ENCODE results near the gene PRDM15. TPM values are rescaled to one million over a fixed set of nuclear protein-coding genes. Genes with fewer than 3 reads are reported as not detected.

The PRDM15 gene
- polyA plus RNA-seq, 1 donor (not counting 4 experiments of a cell fraction or from before 2014, with no cell fraction given), result 5.2 TPM

GRCh38 chr21:41894511-41894910 is 15.4 kb upstream of the PRDM15 start:
- peaks cover 15 to 25% of the 10 kb centered on the region in 2 experiments for H3K36me3 ChIP-seq (ENCODE audit: control insufficient read depth in 2 of 2, extremely low read depth in 1 of 2, insufficient read depth in 2 of 2, low read length in 2 of 2)
- H3K9ac ChIP-seq (ENCODE audit: control insufficient read depth, extremely low read depth, insufficient read depth, low read length), result no peak overlapping the region
- H3K27ac ChIP-seq (ENCODE audit: control insufficient read depth, insufficient read depth, low read length), result no peak overlapping the region
- dilution Hi-C loops (cut with MboI; ENCODE audit: extremely low pct_ligation_motif_present, low sequenced_read_pairs), result no loop called here
- FAIRE-seq (no peak), DNase-seq (ENCODE audit: low read depth, low spot score) (no peak)
- no peak overlapping the region for H3K4me3 ChIP-seq (ENCODE audit: control insufficient read depth in 2 of 3, extremely low read depth in 1 of 3, insufficient read depth in 2 of 3, low read depth in 1 of 3, low read length in 3 of 3)
- no peaks in the 10 kb centered on the region for H3K9me3 ChIP-seq (ENCODE audit: control insufficient read depth, low read depth, low read length)
- H4K20me1 ChIP-seq (ENCODE audit: control insufficient read depth, extremely low read depth, insufficient read depth, low read length), result no peaks in the 10 kb centered on the region
- TF ChIP-seq CTCF (optimal IDR thresholded peaks at IDR 0.05 in 1 of 3, IDR thresholded peaks at IDR 0.05 in 1 of 3, conservative IDR thresholded peaks at IDR 0.05 in 1 of 3; ENCODE audit: extremely low read depth in 1 of 3, insufficient read depth in 2 of 3, low read length in 3 of 3), result no peak
- no peak for TF ChIP-seq EZH2 (IDR thresholded peaks at IDR 0.05; ENCODE audit: low read length)
- H2AFZ ChIP-seq (ENCODE audit: control insufficient read depth, low read length), result no peak overlapping the region
- H3K79me2 ChIP-seq (ENCODE audit: control insufficient read depth, insufficient read depth, low read length), result no peaks in the 10 kb centered on the region
- H3K27me3 ChIP-seq (ENCODE audit: control insufficient read depth, extremely low read depth, insufficient read depth, low read length), result no peaks in the 10 kb centered on the region
- no peaks in the 10 kb centered on the region for H3K4me1 ChIP-seq (ENCODE audit: control insufficient read depth, extremely low read depth, insufficient read depth, low read length)
- H3K9me1 ChIP-seq (ENCODE audit: control insufficient read depth, extremely low read depth, insufficient read depth, low read length), result peaks cover 3% of the 10 kb centered on the region
- H3K4me2 ChIP-seq (ENCODE audit: control insufficient read depth, extremely low read depth, insufficient read depth, low read depth, low read length), result no peak overlapping the region

GRCh38 chr21:41892726-41893125 is 13.6 kb upstream of the PRDM15 start:
- dilution Hi-C loops (cut with MboI; ENCODE audit: extremely low pct_ligation_motif_present, low sequenced_read_pairs), result no loop called here

More at GRCh38 chr21:41892726-41893125, 13.6 kb upstream of the PRDM15 start:
- Histone ChIP-seq H3K4me1 (ENCODE audit: control insufficient read depth, extremely low read depth, insufficient read depth, low read length) (no peaks in the 10 kb centered on the region), H3K9me1 (ENCODE audit: control insufficient read depth, extremely low read depth, insufficient read depth, low read length) (peaks cover 3% of the 10 kb centered on the region), H3K79me2 (ENCODE audit: control insufficient read depth, insufficient read depth, low read length) (no peaks in the 10 kb centered on the region), H3K27me3 (ENCODE audit: control insufficient read depth, extremely low read depth, insufficient read depth, low read length) (no peaks in the 10 kb centered on the region), H3K9me3 (ENCODE audit: control insufficient read depth, low read depth, low read length) (no peaks in the 10 kb centered on the region), H3K9ac (ENCODE audit: control insufficient read depth, extremely low read depth, insufficient read depth, low read length) (no peak overlapping the region), H3K4me3 (ENCODE audit: control insufficient read depth in 2 of 3, extremely low read depth in 1 of 3, insufficient read depth in 2 of 3, low read depth in 1 of 3, low read length in 3 of 3) (no peak overlapping the region), H2AFZ (ENCODE audit: control insufficient read depth, low read length) (no peak overlapping the region), H4K20me1 (ENCODE audit: control insufficient read depth, extremely low read depth, insufficient read depth, low read length) (no peaks in the 10 kb centered on the region), H3K36me3 (ENCODE audit: control insufficient read depth in 2 of 2, extremely low read depth in 1 of 2, insufficient read depth in 2 of 2, low read length in 2 of 2) (peaks cover 19 to 20% of the 10 kb centered on the region in 2 experiments), H3K4me2 (ENCODE audit: control insufficient read depth, extremely low read depth, insufficient read depth, low read depth, low read length) (no peak overlapping the region), H3K27ac (ENCODE audit: control insufficient read depth, insufficient read depth, low read length) (no peak overlapping the region)
- FAIRE-seq, result no peak
- DNase-seq (ENCODE audit: low read depth, low spot score), result no peak
- TF ChIP-seq EZH2 (IDR thresholded peaks at IDR 0.05; ENCODE audit: low read length), result no peak
- no peak for TF ChIP-seq CTCF (optimal IDR thresholded peaks at IDR 0.05 in 1 of 3, IDR thresholded peaks at IDR 0.05 in 1 of 3, conservative IDR thresholded peaks at IDR 0.05 in 1 of 3; ENCODE audit: extremely low read depth in 1 of 3, insufficient read depth in 2 of 3, low read length in 3 of 3)
